Nephron (organoid): ENCODE data around the gene SRSF4.

ENCODE experiments used
- H3K27ac Mint-ChIP-seq, 3 experiments: 2 replicates each; pipeline ENCODE4 v1.8.0; 2020; ENCODE audit warnings: mixed read lengths in 3 of 3, mild to moderate bottlenecking in 2 of 3, moderate library complexity in 1 of 3
- H3K27me3 Mint-ChIP-seq: 2 replicates; pipeline ENCODE4 v1.8.0; 2021; ENCODE audit warnings: low read depth, mild to moderate bottlenecking, moderate library complexity, mixed read lengths
- H3K36me3 Mint-ChIP-seq: 2 replicates; pipeline ENCODE4 v1.8.0; 2020; ENCODE audit warnings: low read depth, mixed read lengths
- H3K4me1 Mint-ChIP-seq: 2 replicates; pipeline ENCODE4 v1.8.0; 2020; ENCODE audit warnings: mixed read lengths
- H3K4me3 Mint-ChIP-seq, 3 experiments: 2 replicates each; pipeline ENCODE4 v1.8.0; 2020; ENCODE audit warnings: mild to moderate bottlenecking in 3 of 3, mixed read lengths in 3 of 3, moderate library complexity in 2 of 3
- H3K9me3 Mint-ChIP-seq: 2 replicates; pipeline ENCODE4 v1.8.0; 2020; ENCODE audit warnings: mixed read lengths
- CTCF ChIP-seq, 3 experiments: fragments of 200-600 bp; sonication (generic); IDR thresholded peaks; one replicate each; pipeline ENCODE4 v1.5.0; 2021; ENCODE audit warnings: antibody characterized with exemption in 3 of 3; ENCODE audit not compliant: unreplicated experiment in 3 of 3

The SRSF4 gene

GRCh38 chr1:29181413-29182225 lies at the start of gene SRSF4:
TSS of gene SRSF4 (minus strand) at chr1:29181900. CDS start at chr1:29181752, 148 bp downstream.
- Mint-ChIP-seq H3K9me3 (no peaks in the 10 kb centered on the region), H3K27ac (peak within 1 kb of the TSS; percentile 96 to 100 (median 99)), H3K27me3 (no peaks in the 10 kb centered on the region), H3K4me1 (peaks cover 38% of the 10 kb centered on the region), H3K36me3 (peaks cover 32% of the 10 kb centered on the region), H3K4me3 (peak within 1 kb of the TSS; percentile 88 to 99 (median 94))
- peak; percentile 56 to 78 (median 60) for TF ChIP-seq CTCF (IDR thresholded peaks at IDR 0.05; ENCODE audit: unreplicated experiment in 3 of 3)

GRCh38 chr1:29230553-29231378 lies 49.1 kb upstream of the SRSF4 start, which contains the start of gene MECR:
TSS of gene MECR (minus strand) at chr1:29230934. CDS start at chr1:29230906, 28 bp downstream.
- H3K4me1 Mint-ChIP-seq, result peaks cover 23% of the 10 kb centered on the region
- peak within 1 kb of the TSS; percentile 84 to 93 (median 87) for H3K27ac Mint-ChIP-seq
- no peaks in the 10 kb centered on the region for H3K36me3 Mint-ChIP-seq
- no peaks in the 10 kb centered on the region for H3K9me3 Mint-ChIP-seq
- peaks cover 3% of the 10 kb centered on the region for H3K27me3 Mint-ChIP-seq
- peak in 2 of 3 experiments; percentile 11 to 14 for TF ChIP-seq CTCF (IDR thresholded peaks at IDR 0.05; ENCODE audit: unreplicated experiment in 3 of 3)
- peak within 1 kb of the TSS; percentile 88 to 93 (median 92) for H3K4me3 Mint-ChIP-seq

- no peak for TF ChIP-seq CTCF (IDR thresholded peaks at IDR 0.05; ENCODE audit: unreplicated experiment in 3 of 3)
- H3K36me3 Mint-ChIP-seq, result no peaks in the 10 kb centered on the region
- no peaks in the 10 kb centered on the region for H3K9me3 Mint-ChIP-seq
- peak overlapping the region; percentile 84 to 93 (median 87) for H3K27ac Mint-ChIP-seq
- H3K4me3 Mint-ChIP-seq, result peak overlapping the region; percentile 88 to 93 (median 92)
- H3K27me3 Mint-ChIP-seq, result no peaks in the 10 kb centered on the region
- peaks cover 23% of the 10 kb centered on the region for H3K4me1 Mint-ChIP-seq
Measured at GRCh38 chr1:29230204-29230552, 48.5 kb upstream of the SRSF4 start.

GRCh38 chr1:29227511-29227910 lies 45.8 kb upstream of the SRSF4 start:
- TF ChIP-seq CTCF (IDR thresholded peaks at IDR 0.05; ENCODE audit: unreplicated experiment in 3 of 3), result no peak
- H3K4me3 Mint-ChIP-seq, result peak overlapping the region in 2 of 3 experiments; percentile 25 to 63
- no peak overlapping the region for H3K27ac Mint-ChIP-seq
- H3K27me3 Mint-ChIP-seq, result no peaks in the 10 kb centered on the region
- peaks cover 15% of the 10 kb centered on the region for H3K4me1 Mint-ChIP-seq
- no peaks in the 10 kb centered on the region for H3K9me3 Mint-ChIP-seq
- H3K36me3 Mint-ChIP-seq, result peaks cover 3% of the 10 kb centered on the region

GRCh38 chr1:29225361-29225760 lies 43.7 kb upstream of the SRSF4 start:
- H3K9me3 Mint-ChIP-seq, result no peaks in the 10 kb centered on the region
- peaks cover 7% of the 10 kb centered on the region for H3K36me3 Mint-ChIP-seq
- H3K4me1 Mint-ChIP-seq, result peaks cover 7% of the 10 kb centered on the region
- no peak for TF ChIP-seq CTCF (IDR thresholded peaks at IDR 0.05; ENCODE audit: unreplicated experiment in 3 of 3)
- H3K27me3 Mint-ChIP-seq, result no peaks in the 10 kb centered on the region
- no peak overlapping the region for H3K4me3 Mint-ChIP-seq
- no peak overlapping the region for H3K27ac Mint-ChIP-seq
